Measurements from ENCODE around the gene DCUN1D3.

- TF ChIP-seq CTCF (conservative IDR thresholded peaks at IDR 0.05; ENCODE audit: low read length), result no peak
- no peak for TF ChIP-seq EZH2phosphoT487 (IDR thresholded peaks at IDR 0.05; ENCODE audit: borderline replicate concordance, low read depth, low read length)
Observed at GRCh38 chr16:20883554-20884239, 16.5 kb downstream of the DCUN1D3 start.
